Hematopoietic multipotent progenitor cell treated with erythropoietin and hydrocortisone succinate and interleukin-3 and kit ligand, for 17 days (in vitro differentiated cells): ENCODE measurements around the gene AGBL5.
A peak's percentile ranks its signal among the peaks of the same experiment; 100 is the strongest.
"Not testable (repeated sequence)": the region's sequence is repeated elsewhere in the genome, so short reads cannot be mapped to it uniquely, and the experiment has no call there.

ENCODE experiments used
- DNase-seq: peaks from one replicate; pipeline ENCODE4 v3.0.0-alpha.2; 2015; ENCODE audit warnings: low spot score

Gene AGBL5

GRCh38 chr2:27051902-27052645, 606 bp downstream of the AGBL5 start:
- no peak for DNase-seq

GRCh38 chr2:27053321-27053720, 1.9 kb downstream of the AGBL5 start:
- no peak for DNase-seq

DNA sequence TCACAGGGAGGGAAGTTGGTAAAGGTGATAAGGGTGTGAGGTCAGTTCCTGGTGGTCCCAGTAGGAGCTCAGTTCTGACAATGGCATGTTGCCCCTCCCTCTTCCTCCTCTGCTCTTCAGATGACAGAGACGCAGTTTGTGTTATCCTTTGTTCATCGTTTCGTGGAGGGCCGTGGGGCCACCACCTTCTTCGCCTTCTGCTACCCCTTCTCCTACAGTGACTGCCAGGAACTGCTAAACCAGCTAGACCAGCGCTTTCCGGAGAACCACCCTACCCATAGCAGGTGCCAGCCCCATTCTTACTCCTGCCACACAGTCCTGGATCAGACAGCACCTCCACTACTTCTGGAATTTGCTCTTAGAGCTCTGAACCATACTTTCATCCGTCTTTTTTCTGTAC, 2.3 kb downstream of the AGBL5 start:
- no peak for DNase-seq

GRCh38 chr2:27054721-27055120, 3.3 kb downstream of the AGBL5 start:
- no peak for DNase-seq

DNA sequence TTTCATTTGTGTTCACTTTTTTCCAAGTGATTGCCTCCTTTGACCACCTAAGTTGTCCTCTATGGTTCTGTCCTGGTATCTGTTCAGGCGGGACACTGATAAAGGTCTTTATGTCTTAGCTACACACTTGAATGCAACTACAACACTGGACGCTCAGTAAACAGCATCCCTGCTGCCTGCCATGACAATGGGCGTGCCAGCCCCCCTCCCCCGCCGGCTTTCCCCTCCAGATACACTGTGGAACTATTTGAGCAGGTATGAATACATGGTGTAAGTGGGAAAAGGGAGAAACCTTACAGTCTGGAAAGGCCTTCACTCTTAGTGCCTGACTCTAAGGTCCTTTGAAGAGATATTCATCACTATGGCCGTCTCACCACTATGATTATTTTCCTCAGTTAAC, 5.7 kb downstream of the AGBL5 start:
- DNase-seq: no peak

DNA sequence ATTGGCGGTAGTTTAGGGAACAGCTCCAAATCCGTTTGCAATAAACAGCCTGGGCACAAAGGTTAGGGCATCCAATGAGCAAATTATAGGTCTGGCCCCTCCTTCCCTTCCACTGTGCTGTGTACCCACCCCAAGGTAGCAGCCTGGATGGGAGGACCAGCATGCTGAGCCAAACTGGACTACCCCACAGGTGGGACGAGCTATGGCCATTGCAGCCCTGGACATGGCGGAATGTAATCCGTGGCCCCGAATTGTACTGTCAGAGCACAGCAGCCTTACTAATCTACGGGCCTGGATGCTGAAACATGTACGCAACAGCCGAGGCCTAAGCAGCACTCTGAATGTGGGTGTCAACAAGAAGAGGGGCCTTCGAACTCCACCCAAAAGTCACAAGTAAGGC, 6.7 kb downstream of the AGBL5 start:
- no peak for DNase-seq

GRCh38 chr2:27059141-27059820, 7.8 kb downstream of the AGBL5 start:
- no peak for DNase-seq

GRCh38 chr2:27060323-27060722, 8.9 kb downstream of the AGBL5 start:
- no peak for DNase-seq

DNA sequence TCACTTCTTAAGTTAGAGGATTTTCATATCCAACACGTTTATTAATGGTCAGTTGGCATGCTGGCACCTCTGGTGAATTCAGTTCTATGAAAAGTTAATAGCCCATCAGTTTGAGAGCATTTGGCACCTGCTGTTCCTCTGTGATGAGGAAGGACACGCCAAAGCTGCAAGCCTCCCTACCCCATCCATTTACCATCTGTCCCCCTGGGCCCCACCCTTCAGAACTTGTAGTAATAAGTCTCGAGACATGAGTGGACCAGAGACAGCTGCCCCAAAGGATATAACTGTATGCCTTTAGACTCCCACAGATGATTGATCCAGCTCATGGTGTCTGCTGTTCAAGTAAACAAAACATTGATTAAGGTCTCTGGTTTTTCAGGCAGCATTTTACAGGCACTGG, 13.7 kb downstream of the AGBL5 start:
- no peak for DNase-seq

DNA sequence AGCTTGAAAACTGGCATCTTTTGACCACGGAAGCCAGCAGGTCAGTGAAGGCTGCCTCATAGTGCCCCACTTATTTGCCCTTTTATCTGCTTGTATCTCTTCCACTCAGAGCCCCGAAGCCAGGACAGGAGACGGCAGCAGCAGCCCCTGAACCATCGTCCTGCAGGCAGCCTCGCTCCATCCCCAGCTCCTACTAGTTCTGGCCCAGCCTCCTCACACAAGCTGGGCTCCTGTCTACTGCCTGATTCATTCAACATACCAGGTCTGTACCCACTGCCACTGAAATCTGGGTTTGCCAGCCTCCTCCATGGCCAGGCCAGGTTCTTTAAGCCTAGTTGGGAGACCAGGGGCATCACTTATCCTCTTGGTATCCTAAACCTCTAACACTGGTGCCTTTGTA, 15.9 kb downstream of the AGBL5 start:
- no peak for DNase-seq

GRCh38 chr2:27069436-27069835, 18.0 kb downstream of the AGBL5 start:
- no peak for DNase-seq

GRCh38 chr2:27069961-27070618, 18.6 kb downstream of the AGBL5 start:
- DNase-seq: no peak

DNA sequence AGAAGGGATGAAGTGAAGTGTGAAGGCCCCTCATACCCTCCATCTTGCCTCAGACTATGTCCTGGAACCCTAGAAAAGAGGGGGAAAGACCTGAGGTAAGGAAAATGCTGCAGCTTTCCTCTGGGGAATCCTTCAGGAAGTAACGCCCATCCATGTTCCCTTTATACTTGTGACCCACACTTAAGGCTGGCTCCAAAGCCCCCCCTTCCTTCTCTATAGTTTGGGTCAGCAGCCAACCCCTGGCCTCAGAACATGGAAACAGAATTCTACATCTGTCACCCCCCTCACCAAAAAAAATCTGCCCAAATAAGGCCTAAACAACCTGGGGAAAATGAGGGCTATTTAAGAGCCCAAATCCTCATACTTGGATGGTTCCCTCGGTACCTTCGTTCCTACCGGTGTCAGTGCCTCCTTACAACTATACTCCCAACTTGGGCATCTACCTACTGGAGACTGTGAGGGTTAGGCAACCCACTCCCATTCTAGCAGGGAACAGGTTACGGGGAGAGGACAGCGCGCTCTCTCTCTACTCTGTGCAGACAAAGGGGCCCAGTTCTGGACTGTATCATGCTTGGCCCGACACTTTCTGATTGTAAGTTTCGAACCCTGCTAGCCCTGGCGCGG, 19.3 kb downstream of the AGBL5 start:
- DNase-seq: no peak

GRCh38 chr2:27071277-27071989, 20.0 kb downstream of the AGBL5 start, which contains the start of gene OST4:
Gene OST4, minus strand, starts transcription at chr2:27071654.
- peak; percentile 93 for DNase-seq

- DNase-seq: no peak
These were observed 20.7 kb downstream of the AGBL5 start for GRCh38 chr2:27071990-27072830.

DNA sequence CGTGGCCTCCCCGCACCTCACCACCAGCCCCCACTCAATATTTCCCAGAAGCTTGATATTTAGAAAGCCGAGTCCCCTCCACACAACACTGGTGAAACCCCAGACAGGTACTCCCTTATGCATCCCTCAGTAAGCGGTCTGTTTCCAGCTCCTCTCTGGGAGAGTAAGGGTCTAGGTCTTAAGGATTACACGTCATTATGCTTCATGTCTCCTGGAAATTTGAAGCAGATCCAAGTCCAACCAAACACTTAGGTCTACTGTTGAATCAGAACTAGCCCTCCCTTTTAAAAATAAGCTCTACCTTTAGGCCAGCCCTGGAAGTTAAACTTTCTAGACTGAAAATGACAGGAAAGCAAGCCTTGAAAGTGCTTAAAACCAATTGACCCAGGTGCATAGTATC, 21.5 kb downstream of the AGBL5 start:
- DNase-seq: no peak

- no peak for DNase-seq
These were observed 22.3 kb downstream of the AGBL5 start for GRCh38 chr2:27073782-27074181.

- DNase-seq: no peak
These were observed 23.5 kb downstream of the AGBL5 start for GRCh38 chr2:27074738-27075565.

DNA sequence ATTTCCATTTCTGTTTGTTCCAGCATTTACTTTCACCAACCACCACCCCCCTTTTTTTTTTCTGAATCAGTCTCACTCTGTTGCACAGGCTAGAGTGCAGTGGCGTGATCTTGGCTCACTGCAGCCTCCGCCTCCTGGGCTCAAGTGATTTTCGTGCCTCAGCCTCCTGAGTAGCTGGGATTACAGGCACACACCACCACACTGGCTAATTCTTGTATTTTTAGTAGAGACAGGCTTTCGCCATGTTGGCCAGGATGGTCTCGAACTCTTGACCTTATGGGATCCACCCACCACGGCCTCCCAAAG, 24.1 kb downstream of the AGBL5 start:
- not testable (repeated sequence) for DNase-seq

- DNase-seq: no peak
These were observed 24.9 kb downstream of the AGBL5 start for GRCh38 chr2:27076323-27076722.
